Measurements from ENCODE around the gene MYO10. TPM values are rescaled to one million over a fixed set of nuclear protein-coding genes. Genes with fewer than 3 reads are reported as not detected.

Gene MYO10
- total RNA-seq, 1 experiment from 2014 or later = 71.9 TPM

DNA sequence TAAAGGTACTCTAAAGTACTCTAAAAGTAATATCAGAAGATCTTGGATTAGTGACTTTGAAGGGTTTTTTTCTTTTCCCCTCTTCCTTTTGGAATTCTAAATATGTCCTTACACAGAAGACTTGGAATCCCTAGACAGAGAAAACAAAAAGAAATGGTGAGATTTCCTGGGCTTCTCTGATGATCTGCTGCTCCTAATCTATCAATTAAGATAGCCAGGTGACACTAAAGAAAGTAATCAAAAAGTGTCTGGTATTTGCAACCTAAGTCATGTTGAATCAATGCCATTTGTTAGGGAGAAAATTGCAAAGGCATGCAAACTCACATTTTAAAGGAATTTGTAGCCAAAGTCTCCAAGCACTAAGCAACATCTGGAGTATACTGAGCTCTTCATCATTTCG is 29.5 kb upstream of the MYO10 start:
- no TSS peak for BruUV-seq (replicated peaks)
- H3K27ac ChIP-seq (ENCODE audit: low read length) = no peak overlapping the region
- CTCF ChIA-PET = interaction anchor here (0.6 to 0.7 kb wide), 2 partner anchors 313 to 465 kb away, joined by 3 read pairs; no protein-coding TSS in a partner anchor
- no peak for TF ChIP-seq CTCF (IDR thresholded peaks at IDR 0.05)
- TF ChIP-seq REST (IDR thresholded peaks at IDR 0.05; ENCODE audit: insufficient read depth in 1 of 2, low read depth in 2 of 2, low read length in 1 of 2) = no peak
- no peak for TF ChIP-seq TCF7L2 (IDR thresholded peaks at IDR 0.05; ENCODE audit: low read depth, low read length)
- TF ChIP-seq SIN3A (IDR thresholded peaks at IDR 0.05; ENCODE audit: borderline replicate concordance, insufficient read depth, low read depth, low read length) = no peak
- TF ChIP-seq POLR2AphosphoS5 (IDR thresholded peaks at IDR 0.05; ENCODE audit: low read depth, low read length) = no peak
- no peaks in the 10 kb centered on the region for H3K36me3 ChIP-seq (ENCODE audit: control insufficient read depth, insufficient read depth, low read length)
- intact Hi-C loops (cut with micrococcal nuclease; ENCODE audit: unreplicated experiment) = no loop called here
- no peaks in the 10 kb centered on the region for H3K9me3 ChIP-seq (ENCODE audit: control insufficient read depth, insufficient read depth, low read depth, low read length)
- H3K4me1 ChIP-seq (ENCODE audit: control insufficient read depth, insufficient read depth, low read length) = no peaks in the 10 kb centered on the region
- DNase-seq (ENCODE audit: low read depth, low spot score) (no peak), ATAC-seq (no peak)
- POLR2A ChIA-PET = no interaction called here
- in situ Hi-C loops (cut with HindIII; ENCODE audit: low pct_unique_long_range_greater_than_20kb, low sequenced_read_pairs) = no loop called here
- no peak overlapping the region for H3K4me3 ChIP-seq (ENCODE audit: low read depth in 2 of 2, low read length in 2 of 2)
- no peaks in the 10 kb centered on the region for H3K27me3 ChIP-seq (ENCODE audit: control insufficient read depth, insufficient read depth, low read length)

- Histone ChIP-seq H3K4me1 (ENCODE audit: control insufficient read depth, insufficient read depth, low read length) (no peaks in the 10 kb centered on the region), H3K27ac (ENCODE audit: low read length) (no peak overlapping the region), H3K27me3 (ENCODE audit: control insufficient read depth, insufficient read depth, low read length) (no peaks in the 10 kb centered on the region), H3K4me3 (ENCODE audit: low read depth in 2 of 2, low read length in 2 of 2) (no peak overlapping the region), H3K36me3 (ENCODE audit: control insufficient read depth, insufficient read depth, low read length) (no peaks in the 10 kb centered on the region), H3K9me3 (ENCODE audit: control insufficient read depth, insufficient read depth, low read depth, low read length) (no peaks in the 10 kb centered on the region)
- BruUV-seq (replicated peaks) = no TSS peak
- DNase-seq (ENCODE audit: low read depth, low spot score) = no peak
- intact Hi-C loops (cut with micrococcal nuclease; ENCODE audit: unreplicated experiment) (no loop called here), in situ Hi-C loops (cut with HindIII; ENCODE audit: low pct_unique_long_range_greater_than_20kb, low sequenced_read_pairs) (no loop called here)
- POLR2A ChIA-PET = no interaction called here
- ATAC-seq = no peak
- CTCF ChIA-PET = no interaction called here
- no peak for TF ChIP-seq REST (IDR thresholded peaks at IDR 0.05; ENCODE audit: insufficient read depth in 1 of 2, low read depth in 2 of 2, low read length in 1 of 2)
- no peak for TF ChIP-seq POLR2AphosphoS5 (IDR thresholded peaks at IDR 0.05; ENCODE audit: low read depth, low read length)
- no peak for TF ChIP-seq CTCF (IDR thresholded peaks at IDR 0.05)
- no peak for TF ChIP-seq TCF7L2 (IDR thresholded peaks at IDR 0.05; ENCODE audit: low read depth, low read length)
- TF ChIP-seq SIN3A (IDR thresholded peaks at IDR 0.05; ENCODE audit: borderline replicate concordance, insufficient read depth, low read depth, low read length) = no peak
These were observed 27.7 kb upstream of the MYO10 start for GRCh38 chr5:16963821-16964220.

All from Panc1 (cell line).